ENCODE results near the gene LGALS3BP. TPM values are rescaled to one million over a fixed set of nuclear protein-coding genes. Genes with fewer than 3 reads are reported as not detected.

LGALS3BP gene
- total and polyA plus RNA-seq, 10 donors = 33.6 to 188 (median 100) TPM

DNA sequence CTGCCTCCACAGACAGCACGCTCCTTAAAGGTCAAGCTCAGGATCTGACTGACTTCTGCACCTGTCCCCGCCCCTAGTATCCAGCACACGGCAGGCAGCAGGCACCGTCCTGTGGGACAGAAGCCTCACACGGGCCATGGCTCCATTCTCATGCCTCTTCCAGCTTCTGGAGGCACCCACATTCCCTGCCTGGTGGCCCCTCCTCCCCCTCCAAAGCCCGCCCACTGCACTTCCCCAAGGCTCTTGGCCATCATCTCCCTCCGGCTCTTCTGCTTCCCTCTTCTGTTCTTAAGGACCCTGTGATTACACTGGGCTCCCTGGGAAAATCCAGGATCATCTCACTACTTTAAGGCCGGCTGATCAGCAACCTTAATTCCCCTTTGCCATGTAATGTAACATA lies 26.3 kb upstream of the LGALS3BP start:
- Histone ChIP-seq H3K27me3 (replicated peaks in 1 of 7) (no peaks in the 10 kb centered on the region), H3K4me3 (no peak overlapping the region), H3K4me1 (peaks cover 39 to 73% (median 55%) of the 10 kb centered on the region in 6 donors), H3K27ac (peak overlapping the region in 5 of 8 donors; percentile 37 to 58 (median 44)), H3K36me3 (peaks cover 0 to 45% (median 6%) of the 10 kb centered on the region in 6 donors), H3K9me3 (no peaks in the 10 kb centered on the region)
- intact Hi-C loops (cut with DNase I; ENCODE audit: low total_unique reads) = no loop called here
- 75 to 84% (median 79%) methylated on average over 8 of the region's 8 CpGs for WGBS, 5 donors
- TF ChIP-seq POLR2A (IDR thresholded peaks at IDR 0.05) (no peak), POLR2AphosphoS5 (IDR thresholded peaks at IDR 0.05) (no peak)
- TF ChIP-seq, protein P1, sequence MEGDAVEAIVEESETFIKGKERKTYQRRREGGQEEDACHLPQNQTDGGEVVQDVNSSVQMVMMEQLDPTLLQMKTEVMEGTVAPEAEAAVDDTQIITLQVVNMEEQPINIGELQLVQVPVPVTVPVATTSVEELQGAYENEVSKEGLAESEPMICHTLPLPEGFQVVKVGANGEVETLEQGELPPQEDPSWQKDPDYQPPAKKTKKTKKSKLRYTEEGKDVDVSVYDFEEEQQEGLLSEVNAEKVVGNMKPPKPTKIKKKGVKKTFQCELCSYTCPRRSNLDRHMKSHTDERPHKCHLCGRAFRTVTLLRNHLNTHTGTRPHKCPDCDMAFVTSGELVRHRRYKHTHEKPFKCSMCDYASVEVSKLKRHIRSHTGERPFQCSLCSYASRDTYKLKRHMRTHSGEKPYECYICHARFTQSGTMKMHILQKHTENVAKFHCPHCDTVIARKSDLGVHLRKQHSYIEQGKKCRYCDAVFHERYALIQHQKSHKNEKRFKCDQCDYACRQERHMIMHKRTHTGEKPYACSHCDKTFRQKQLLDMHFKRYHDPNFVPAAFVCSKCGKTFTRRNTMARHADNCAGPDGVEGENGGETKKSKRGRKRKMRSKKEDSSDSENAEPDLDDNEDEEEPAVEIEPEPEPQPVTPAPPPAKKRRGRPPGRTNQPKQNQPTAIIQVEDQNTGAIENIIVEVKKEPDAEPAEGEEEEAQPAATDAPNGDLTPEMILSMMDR (IDR thresholded peaks at IDR 0.05 in 8 of 11, conservative IDR thresholded peaks at IDR 0.05 in 3 of 11) = no peak
- no peak for DNase-seq

- 52 to 66% (median 57%) methylated on average over 10 to 12 of the region's 12 CpGs for WGBS, 5 donors
- Histone ChIP-seq H3K27ac (peak overlapping the region in 5 of 8 donors; percentile 37 to 58 (median 44)), H3K4me1 (peaks cover 36 to 76% (median 49%) of the 10 kb centered on the region in 6 donors), H3K36me3 (peaks cover 0 to 53% (median 9%) of the 10 kb centered on the region in 6 donors), H3K4me3 (no peak overlapping the region), H3K27me3 (replicated peaks in 1 of 7) (no peaks in the 10 kb centered on the region), H3K9me3 (no peaks in the 10 kb centered on the region)
- no peak for DNase-seq
- intact Hi-C loops (cut with DNase I; ENCODE audit: low total_unique reads) = no loop called here
- TF ChIP-seq, protein P1 (IDR thresholded peaks at IDR 0.05 in 8 of 11, conservative IDR thresholded peaks at IDR 0.05 in 3 of 11) = no peak
- no peak for TF ChIP-seq POLR2A (IDR thresholded peaks at IDR 0.05)
- peak in 1 of 3 donors; percentile 7 for TF ChIP-seq POLR2AphosphoS5 (IDR thresholded peaks at IDR 0.05)
Measured at GRCh38 chr17:79005063-79005861, 25.5 kb upstream of the LGALS3BP start.

DNA sequence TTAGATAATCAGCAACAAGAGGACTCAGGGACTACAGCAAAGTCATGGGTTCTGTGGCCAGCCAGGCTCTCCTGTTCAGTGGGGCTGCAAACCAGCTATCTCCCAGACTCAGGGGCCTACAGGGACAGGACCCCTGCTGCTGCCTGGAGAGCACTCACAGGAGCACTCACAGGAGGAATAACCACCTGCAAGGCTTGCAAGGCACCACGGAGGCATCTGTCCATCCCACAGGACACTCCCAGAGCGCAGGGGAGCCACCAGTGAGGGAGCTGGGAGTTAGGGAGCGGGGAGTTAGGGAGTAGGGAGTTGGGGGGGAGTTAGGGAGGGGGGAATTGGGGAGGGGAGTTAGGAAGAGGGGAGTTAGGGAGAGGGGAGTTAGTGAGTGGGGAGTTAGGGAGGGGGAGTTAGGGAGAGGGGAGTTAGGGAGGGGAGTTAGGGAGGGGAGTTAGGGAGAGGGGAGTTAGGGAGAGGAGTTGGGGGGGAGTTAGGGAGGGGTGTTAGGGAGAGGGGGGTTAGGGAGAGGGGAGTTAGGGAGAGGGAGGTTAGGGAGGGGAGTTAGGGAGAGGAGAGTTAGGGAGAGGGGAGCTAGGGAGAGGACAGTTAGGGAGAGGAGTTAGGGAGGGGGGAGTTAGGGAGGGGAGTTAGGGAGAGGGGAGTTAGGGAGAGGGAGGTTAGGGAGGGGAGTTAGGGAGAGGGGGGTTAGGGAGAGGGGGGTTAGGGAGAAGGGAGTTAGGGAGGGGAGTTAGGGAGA lies 24.1 kb upstream of the LGALS3BP start:
- no peak for DNase-seq
- Histone ChIP-seq H3K4me3 (no peak overlapping the region), H3K9me3 (no peaks in the 10 kb centered on the region), H3K4me1 (peaks cover 33 to 74% (median 51%) of the 10 kb centered on the region in 6 donors), H3K27me3 (replicated peaks in 1 of 7) (no peaks in the 10 kb centered on the region), H3K36me3 (peaks cover 0 to 67% (median 18%) of the 10 kb centered on the region in 6 donors), H3K27ac (no peak overlapping the region)
- 79 to 88% (median 84%) methylated on average over 3 of the region's 3 CpGs for WGBS, 5 donors
- intact Hi-C loops (cut with DNase I; ENCODE audit: low total_unique reads) = no loop called here
- TF ChIP-seq, protein P1 (IDR thresholded peaks at IDR 0.05 in 8 of 11, conservative IDR thresholded peaks at IDR 0.05 in 3 of 11) = no peak
- TF ChIP-seq POLR2A (IDR thresholded peaks at IDR 0.05) = no peak

Measured in spleen (tissue), 11 donors.